ENCODE results near the gene ST3GAL5.
"Not testable (repeated sequence)": the region's sequence is repeated elsewhere in the genome, so short reads cannot be mapped to it uniquely, and the experiment has no call there.

The ST3GAL5 gene

GRCh38 chr2:85888684-85889626 is at the start of gene ST3GAL5:
TSS of gene ST3GAL5 (minus strand) at chr2:85888990. CDS start at chr2:85888905, 85 bp downstream.
- peak; percentile 70 for DNase-seq

GRCh38 chr2:85938456-85938855 is 49.7 kb upstream of the ST3GAL5 start:
- DNase-seq: no peak

DNA sequence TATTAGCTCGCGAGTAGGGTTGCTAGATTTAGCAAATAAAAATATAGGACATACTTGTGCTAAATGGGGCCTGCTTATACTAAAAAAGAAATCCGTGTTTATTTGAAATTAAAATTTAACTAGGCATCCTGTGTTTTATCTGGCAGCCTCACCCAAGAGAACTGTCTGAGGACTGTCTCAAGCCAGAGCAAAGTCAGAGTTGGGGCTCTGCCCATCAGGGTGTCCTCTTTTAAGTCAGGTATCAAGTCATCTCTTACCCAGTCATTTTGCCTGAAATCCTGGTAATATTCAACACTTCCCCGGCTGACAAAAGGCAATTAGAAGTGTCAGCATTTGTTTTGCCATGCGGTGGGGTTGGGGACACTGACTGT is 48.3 kb upstream of the ST3GAL5 start:
- no peak for DNase-seq

DNA sequence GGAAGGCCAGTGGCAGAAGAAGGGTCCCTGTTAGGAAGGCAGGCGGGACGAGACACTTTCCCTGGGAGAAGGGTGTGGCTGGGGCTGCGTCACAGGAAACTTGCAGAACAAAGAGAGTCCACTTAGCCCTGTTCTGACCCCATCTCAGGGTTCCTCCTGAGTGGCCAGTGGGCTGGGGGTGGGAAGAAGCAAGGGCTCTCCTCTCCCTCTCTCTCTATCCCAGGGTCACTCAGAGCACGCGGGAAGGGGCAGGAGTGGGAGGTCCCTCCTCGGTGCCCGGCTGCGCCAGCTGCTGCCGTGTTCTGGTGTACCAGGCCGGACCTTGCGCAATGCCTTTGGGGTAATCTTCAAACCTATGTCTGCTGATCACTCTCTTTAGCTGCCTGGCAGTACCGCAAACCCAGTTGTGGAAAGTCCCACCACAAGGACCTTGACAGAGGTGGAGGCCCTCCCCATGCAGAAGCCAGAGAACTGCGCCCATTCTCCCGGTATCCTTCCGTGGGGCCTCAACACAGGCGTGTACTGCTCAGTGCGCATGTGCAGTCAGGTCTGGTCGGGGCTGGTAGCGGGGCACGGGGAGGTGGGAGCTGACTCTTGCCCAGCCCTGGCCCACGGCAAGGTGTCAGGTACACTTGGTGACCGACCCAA is 47.8 kb upstream of the ST3GAL5 start:
- DNase-seq: no peak

GRCh38 chr2:85935746-85936208 is 47.0 kb upstream of the ST3GAL5 start:
- DNase-seq: no peak

GRCh38 chr2:85935170-85935745 is 46.5 kb upstream of the ST3GAL5 start:
- DNase-seq: no peak

DNA sequence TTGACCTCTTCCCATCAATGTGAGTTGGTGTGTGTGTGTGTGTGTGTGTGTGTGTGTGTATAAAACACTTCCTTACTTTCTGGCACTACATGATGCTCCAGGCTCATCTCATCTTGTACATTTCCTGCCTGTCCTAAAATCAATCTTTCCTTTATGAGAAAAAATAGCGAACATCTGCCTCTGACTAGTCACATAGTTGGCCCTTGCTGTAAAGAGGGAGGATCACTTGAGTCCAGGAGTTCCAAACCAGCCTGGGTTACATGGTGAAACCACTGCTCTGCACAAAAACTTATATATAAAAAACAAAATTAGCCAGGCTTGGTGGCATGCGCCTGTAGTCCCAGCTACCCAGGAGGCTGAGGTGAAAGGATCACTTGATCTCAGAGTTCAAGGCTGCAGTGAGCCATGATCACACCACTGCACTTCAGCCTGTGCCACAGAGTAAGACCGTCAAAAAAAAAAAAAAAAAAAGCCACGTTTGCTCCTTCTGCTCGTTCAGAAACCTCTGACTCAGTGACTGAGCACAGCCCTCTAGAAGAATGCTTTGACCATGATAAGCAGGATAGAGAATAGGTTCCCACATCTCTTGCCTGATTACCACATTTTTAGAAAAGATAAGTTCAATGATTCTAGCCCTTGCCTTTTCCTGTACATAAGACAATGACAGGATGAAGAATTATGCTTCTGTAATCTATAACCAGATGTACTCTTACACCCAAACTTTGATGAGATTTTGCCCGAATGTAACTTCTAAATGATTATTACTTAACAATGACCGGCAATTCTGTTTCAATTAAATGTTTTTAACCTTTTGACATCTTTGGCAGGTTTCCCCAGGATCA is 45.2 kb upstream of the ST3GAL5 start:
- no peak for DNase-seq

DNA sequence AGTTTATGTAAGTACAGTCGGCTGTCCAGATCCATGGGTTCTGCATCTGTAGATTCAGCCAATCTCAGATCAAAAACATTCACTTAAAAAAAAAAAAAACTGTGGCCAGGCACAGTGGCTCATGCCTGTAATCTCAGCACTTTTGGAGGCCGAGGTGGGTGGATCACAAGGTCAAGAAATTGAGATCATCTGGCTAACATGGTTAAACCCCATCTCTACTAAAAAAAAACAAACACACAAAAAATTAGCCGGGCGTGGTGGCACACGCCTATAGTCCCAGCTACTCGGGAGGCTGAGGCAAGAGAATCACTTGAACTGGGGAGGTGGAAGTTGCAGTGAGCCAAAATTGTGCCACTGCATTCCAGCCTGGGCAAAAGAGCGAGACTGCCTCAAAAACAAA is 42.4 kb upstream of the ST3GAL5 start:
- DNase-seq: not testable (repeated sequence)

- DNase-seq: no peak
Measured at GRCh38 chr2:85930129-85931124, 41.6 kb upstream of the ST3GAL5 start.

GRCh38 chr2:85929096-85930050 is 40.6 kb upstream of the ST3GAL5 start:
- DNase-seq: no peak

DNA sequence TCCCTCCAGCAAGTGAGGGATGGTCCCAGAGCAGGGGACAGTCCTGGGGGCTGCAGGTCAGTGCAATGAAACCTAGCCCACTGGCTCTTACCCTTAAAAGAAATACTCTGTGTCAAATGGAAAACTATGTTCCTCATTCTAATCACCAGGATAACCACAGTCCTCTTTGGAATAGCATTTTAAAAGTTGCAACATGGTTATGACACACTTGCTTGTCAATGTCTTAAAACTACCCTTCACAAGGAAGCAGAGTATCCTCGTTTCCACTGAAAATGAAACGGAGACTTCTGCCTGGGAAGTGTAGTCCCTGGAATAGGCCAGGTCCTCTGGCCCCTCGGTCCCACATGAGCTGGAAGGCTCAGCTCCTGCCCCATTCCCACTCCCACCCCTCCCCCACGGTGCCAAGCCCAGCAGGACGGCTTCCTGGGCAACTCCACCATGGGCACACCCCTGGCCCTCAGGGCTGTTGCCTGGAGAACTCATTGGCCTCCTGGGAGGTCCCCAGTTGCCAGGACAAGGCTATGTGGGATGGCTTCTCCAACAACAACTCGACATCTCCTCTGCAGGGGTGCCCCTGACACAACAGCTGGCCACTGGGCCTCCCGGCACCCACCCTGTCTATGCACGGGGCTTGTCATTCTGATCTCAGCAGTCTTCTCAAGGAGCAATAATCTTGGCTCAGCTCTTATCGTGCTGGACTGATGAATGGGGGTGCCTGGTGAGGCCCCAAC is 38.3 kb upstream of the ST3GAL5 start:
- DNase-seq: no peak

GRCh38 chr2:85926526-85926925 is 37.7 kb upstream of the ST3GAL5 start:
- DNase-seq: no peak

- no peak for DNase-seq
Measured at GRCh38 chr2:85925216-85925671, 36.5 kb upstream of the ST3GAL5 start.

DNA sequence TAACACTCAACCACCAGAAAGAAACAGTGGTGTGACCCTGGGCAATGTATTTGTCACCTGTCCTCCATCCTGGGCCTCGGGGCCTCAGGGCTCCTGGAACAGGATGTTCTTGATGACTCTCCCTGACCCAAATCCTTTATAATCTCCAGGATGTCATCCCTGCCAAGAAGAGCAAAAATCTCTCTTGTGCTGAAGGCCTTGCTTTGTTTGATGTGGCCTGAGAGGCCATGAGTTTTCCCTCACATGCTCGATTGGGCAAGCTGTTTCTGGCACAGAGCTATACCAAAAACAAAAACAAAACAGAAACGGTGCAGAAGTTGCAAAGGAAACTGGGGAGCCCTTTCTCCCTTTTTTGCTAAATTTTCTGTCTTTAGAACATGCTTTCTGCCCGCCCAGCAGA is 35.7 kb upstream of the ST3GAL5 start:
- DNase-seq: no peak

DNA sequence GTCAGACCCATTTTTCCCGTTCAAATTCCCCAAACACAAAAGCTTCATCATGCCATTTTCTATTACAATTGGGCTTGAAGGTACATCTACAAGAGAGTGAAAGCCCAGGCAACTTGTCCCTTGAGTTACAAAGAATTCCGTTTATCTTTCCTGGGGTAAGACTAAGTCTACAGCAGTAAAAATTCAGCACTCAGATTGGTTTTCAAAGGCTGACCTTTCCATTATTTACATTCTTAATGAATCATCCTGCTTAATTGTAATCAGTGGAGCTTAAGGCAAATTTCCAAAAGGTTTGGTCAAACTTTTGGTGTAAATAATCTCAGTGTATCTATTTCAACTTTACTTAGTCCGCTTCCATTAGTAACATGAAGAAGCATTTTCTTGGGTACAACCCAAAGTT is 33.4 kb upstream of the ST3GAL5 start:
- DNase-seq: no peak

DNA sequence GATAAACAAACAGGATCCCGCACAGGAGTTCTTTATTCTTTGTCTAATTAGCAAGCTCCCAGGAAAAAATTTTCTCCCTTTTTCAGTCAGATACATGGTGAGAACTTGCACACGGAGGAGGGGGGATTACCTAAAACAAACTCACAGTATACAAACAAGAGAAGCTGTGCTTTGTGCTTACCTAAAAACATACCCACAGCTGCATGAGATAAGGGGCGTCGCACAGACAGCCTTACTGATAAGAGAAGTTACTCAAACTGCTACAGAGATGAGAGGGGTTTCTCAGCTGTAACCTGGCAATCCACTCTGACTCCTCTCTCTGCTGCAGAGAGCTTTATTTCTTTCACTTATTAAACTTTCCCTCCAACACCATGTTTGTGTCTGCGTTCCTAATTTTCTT is 32.9 kb upstream of the ST3GAL5 start:
- DNase-seq: no peak

- no peak for DNase-seq
Measured at GRCh38 chr2:85920810-85921545, 32.2 kb upstream of the ST3GAL5 start.

DNA sequence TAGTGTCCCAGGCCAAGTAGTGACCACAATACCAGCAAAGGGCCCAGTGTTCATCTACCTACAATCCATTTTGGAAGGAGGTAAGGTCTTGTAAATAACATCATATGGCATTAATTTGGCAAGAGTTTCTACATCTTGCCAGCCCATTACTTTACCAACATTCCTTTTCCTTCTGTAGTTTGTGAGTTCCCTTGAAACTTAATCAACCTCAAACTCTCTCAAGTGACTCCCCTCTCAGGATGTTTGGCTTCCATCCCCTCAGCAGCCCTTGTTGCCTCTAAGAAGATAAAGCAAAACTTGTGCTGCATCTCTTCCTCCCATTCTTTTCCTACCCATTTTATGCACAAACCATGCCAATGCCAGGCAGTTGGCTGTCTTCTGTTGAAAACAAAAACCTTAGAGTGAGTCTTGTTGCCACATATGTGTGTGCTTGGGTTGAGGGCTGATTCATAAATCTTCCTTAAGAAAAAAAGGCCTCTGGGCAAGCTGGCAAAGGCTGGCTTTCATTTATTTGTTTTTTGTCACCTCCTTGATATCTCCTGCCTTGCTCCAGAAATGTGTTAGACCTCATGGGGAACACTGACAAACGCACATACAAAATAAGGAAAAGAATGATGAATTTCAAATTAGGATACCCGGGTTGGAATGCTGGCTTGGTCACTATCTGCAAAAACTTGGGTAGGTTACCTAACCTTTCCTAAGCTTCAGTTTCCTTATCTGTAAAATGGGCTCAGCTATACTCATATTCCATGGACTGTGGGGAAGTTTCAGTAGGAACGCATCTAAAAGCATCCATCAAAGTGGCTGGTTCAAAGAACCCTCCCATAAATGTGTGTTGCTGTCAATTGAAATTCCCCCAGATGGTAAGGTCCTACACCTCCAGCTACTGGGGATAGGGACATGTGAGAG is 29.4 kb upstream of the ST3GAL5 start:
- DNase-seq: no peak

Measured in NCI-H1436 (cell line).